Smooth muscle cell (in vitro differentiated cells): ENCODE measurements around the gene C19orf25. TPM values are rescaled to one million over a fixed set of nuclear protein-coding genes. Genes with fewer than 3 reads are reported as not detected.

Source experiments
- DNase-seq: peaks from one replicate; lab custom pipeline; 2025; ENCODE audit not compliant: unreplicated experiment; lab: John Stamatoyannopoulos, UW
- H2AFZ ChIP-seq: fragments of 200-600 bp; sonication (generic); 2 replicates; pipeline ENCODE4 v1.6.0; 2016; ENCODE audit warnings: antibody characterized with exemption, low read depth, mild to moderate bottlenecking
- H3F3A ChIP-seq: fragments of 200-600 bp; sonication (generic); 2 replicates; pipeline ENCODE4 v1.6.0; 2017; ENCODE audit warnings: antibody characterized with exemption, low read depth
- H3K27ac ChIP-seq: fragments of 200-600 bp; sonication (generic); 2 replicates; pipeline ENCODE4 v1.5.1; 2016; ENCODE audit warnings: low read depth, mild to moderate bottlenecking
- H3K27me3 ChIP-seq: fragments of 200-600 bp; sonication (generic); 2 replicates; pipeline ENCODE4 v1.6.1; 2016; ENCODE audit warnings: low read depth, mild to moderate bottlenecking
- H3K36me3 ChIP-seq: fragments of 200-600 bp; sonication (generic); 2 replicates; pipeline ENCODE4 v1.5.1; 2016; ENCODE audit warnings: low read depth
- H3K4me1 ChIP-seq: fragments of 200-600 bp; sonication (generic); 2 replicates; pipeline ENCODE4 v1.5.1; 2016; ENCODE audit warnings: low read depth
- H3K4me2 ChIP-seq: fragments of 200-600 bp; sonication (generic); 2 replicates; pipeline ENCODE4 v1.6.0; 2016; ENCODE audit warnings: mild to moderate bottlenecking
- H3K4me3 ChIP-seq: fragments of 200-600 bp; sonication (generic); 2 replicates; pipeline ENCODE4 v1.5.1; 2016; ENCODE audit warnings: mild to moderate bottlenecking
- H3K79me2 ChIP-seq: fragments of 200-600 bp; sonication (generic); 2 replicates; pipeline ENCODE4 v1.6.0; 2016; ENCODE audit warnings: low read depth, mild to moderate bottlenecking
- H3K9ac ChIP-seq: fragments of 200-600 bp; sonication (generic); 2 replicates; pipeline ENCODE4 v1.6.0; 2016; ENCODE audit warnings: low read depth
- H3K9me3 ChIP-seq: fragments of 200-600 bp; sonication (generic); replicated peaks from 2 replicates; pipeline ENCODE4 v1.5.1; 2016; ENCODE audit warnings: low read depth
- H4K20me1 ChIP-seq: fragments of 200-600 bp; sonication (generic); 2 replicates; pipeline ENCODE4 v1.6.0; 2016; ENCODE audit warnings: low read depth
- WGBS: methylation state at CpG from one replicate; pipeline ENCODE4 v1.1.7; 2016; ENCODE audit warnings: low lambda C conversion rate; 5-methylcytosine and 5-hydroxymethylcytosine counted together
- polyA plus RNA-seq: library from polyadenylated mRNA; unstranded; fragments of >200 nt; fragmentation: Nextera tagmentation; extraction: Ambion mirVana; gene quantifications from 2 replicates; pipeline ENCODE4 v1.2.1, GENCODE V29; 2016
- total RNA-seq: library from RNA; depleted of rRNA; stranded (reverse); fragments of >200 nt; gene quantifications from 2 replicates; pipeline ENCODE4 v1.2.3, GENCODE V29; 2014
- TF ChIP-seq, protein P1 (sequence below): fragments of 200-600 bp; sonication (generic); IDR thresholded peaks from 2 replicates; pipeline ENCODE4 v1.5.1; 2017; ENCODE audit warnings: borderline replicate concordance, mild to moderate bottlenecking, antibody characterized with exemption; ENCODE audit not compliant: insufficient read depth, poor library complexity, severe bottlenecking

Gene C19orf25
- total and polyA plus RNA-seq, 2 experiments from 2014 or later, result 15.2 to 27.9 TPM

DNA sequence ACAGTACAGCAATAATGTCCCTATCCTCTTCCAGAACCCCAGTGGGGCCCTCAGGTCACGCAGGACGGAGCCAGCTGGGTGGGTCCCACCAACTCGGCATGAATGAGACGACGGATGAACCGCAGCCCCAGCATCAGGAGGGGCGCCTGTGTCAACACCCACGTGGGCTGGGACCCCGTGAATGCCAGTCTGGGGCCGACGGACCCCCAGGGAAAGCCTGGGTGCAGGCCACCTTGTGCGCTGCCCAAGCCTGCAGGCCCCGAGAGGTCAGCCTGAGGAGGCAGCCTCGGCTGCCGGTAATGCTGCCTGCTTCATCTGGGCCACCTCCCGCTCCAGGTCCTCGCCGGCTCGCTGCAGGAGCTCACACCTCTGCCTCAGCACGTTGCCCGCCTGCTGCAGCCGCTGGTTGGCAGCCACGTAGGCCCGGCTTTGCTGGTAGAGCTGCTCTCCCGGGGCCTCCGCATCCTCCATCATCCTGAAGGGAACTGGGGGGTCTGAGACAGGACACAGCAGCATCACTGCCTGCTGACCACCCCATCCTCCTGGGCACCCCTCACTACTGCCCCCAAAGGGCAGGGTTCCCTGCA is 4.2 kb downstream of the C19orf25 start:
- WGBS, result 96% methylated on average over 26 of the region's 26 CpGs
- Histone ChIP-seq H3K79me2 (peaks cover 19% of the 10 kb centered on the region), H4K20me1 (peaks cover 88% of the 10 kb centered on the region)

DNA sequence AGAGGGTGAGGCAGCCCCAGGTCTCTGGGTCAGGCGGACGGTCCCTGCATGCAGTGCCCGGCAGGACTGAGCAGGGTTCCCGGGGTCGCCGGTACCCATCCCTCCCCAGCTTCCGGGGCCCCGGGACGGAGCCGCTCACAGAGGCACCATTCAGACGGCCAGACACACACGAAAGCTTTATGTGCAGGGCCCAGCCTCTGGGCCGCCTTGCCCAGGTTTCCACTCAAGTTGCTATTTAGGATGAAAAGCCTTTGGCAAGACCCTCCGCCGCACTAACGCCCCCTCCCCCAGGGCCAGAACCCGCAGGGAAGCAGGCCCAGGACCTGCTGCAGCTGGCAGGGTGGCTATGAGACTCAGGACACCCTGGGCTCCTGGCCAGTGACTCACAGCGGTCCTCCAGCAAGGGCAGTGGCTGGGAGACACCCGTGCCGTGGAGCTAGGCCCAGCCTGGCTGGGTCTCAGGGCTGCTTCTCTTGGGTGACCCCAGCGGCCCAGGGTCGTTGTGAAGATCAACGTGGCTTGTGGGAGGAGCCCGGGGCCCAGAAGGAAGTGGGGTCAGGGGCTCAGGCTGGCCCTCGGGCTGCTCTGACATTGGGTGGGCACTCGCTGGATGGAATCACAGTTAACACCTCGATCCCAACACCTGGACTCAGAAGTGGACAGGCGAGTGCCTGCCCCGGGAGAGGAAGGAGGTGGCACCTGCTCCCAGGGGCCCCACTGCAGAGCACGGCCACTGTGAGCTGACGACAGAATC is 4.8 kb downstream of the C19orf25 start:
- H3K9ac ChIP-seq, result no peak overlapping the region
- H3K79me2 ChIP-seq, result peaks cover 19% of the 10 kb centered on the region
- TF ChIP-seq, protein P1, sequence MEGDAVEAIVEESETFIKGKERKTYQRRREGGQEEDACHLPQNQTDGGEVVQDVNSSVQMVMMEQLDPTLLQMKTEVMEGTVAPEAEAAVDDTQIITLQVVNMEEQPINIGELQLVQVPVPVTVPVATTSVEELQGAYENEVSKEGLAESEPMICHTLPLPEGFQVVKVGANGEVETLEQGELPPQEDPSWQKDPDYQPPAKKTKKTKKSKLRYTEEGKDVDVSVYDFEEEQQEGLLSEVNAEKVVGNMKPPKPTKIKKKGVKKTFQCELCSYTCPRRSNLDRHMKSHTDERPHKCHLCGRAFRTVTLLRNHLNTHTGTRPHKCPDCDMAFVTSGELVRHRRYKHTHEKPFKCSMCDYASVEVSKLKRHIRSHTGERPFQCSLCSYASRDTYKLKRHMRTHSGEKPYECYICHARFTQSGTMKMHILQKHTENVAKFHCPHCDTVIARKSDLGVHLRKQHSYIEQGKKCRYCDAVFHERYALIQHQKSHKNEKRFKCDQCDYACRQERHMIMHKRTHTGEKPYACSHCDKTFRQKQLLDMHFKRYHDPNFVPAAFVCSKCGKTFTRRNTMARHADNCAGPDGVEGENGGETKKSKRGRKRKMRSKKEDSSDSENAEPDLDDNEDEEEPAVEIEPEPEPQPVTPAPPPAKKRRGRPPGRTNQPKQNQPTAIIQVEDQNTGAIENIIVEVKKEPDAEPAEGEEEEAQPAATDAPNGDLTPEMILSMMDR, result no peak
- no peak overlapping the region for H3K4me3 ChIP-seq
- H3K36me3 ChIP-seq, result no peaks in the 10 kb centered on the region
- H2AFZ ChIP-seq, result no peak overlapping the region
- peaks cover 12% of the 10 kb centered on the region for H3K4me1 ChIP-seq
- no peak for DNase-seq
- peaks cover 44% of the 10 kb centered on the region for H3K27me3 ChIP-seq
- WGBS, result 87% methylated on average over 30 of the region's 31 CpGs
- H3F3A ChIP-seq, result no peaks in the 10 kb centered on the region
- H3K9me3 ChIP-seq, result no peaks in the 10 kb centered on the region
- H3K27ac ChIP-seq, result no peak overlapping the region
- H3K4me2 ChIP-seq, result no peak overlapping the region
- H4K20me1 ChIP-seq, result peaks cover 91% of the 10 kb centered on the region

More for the DNA sequence above, 4.2 kb downstream of the C19orf25 start:
- no peak for DNase-seq
- Histone ChIP-seq H3K4me3 (no peak overlapping the region), H3K4me2 (no peak overlapping the region), H3K4me1 (peaks cover 9% of the 10 kb centered on the region), H3K9ac (no peak overlapping the region), H3F3A (no peaks in the 10 kb centered on the region), H3K36me3 (no peaks in the 10 kb centered on the region), H2AFZ (no peak overlapping the region), H3K9me3 (no peaks in the 10 kb centered on the region), H3K27me3 (peaks cover 41% of the 10 kb centered on the region), H3K27ac (no peak overlapping the region)
- TF ChIP-seq, protein P1, result no peak

DNA sequence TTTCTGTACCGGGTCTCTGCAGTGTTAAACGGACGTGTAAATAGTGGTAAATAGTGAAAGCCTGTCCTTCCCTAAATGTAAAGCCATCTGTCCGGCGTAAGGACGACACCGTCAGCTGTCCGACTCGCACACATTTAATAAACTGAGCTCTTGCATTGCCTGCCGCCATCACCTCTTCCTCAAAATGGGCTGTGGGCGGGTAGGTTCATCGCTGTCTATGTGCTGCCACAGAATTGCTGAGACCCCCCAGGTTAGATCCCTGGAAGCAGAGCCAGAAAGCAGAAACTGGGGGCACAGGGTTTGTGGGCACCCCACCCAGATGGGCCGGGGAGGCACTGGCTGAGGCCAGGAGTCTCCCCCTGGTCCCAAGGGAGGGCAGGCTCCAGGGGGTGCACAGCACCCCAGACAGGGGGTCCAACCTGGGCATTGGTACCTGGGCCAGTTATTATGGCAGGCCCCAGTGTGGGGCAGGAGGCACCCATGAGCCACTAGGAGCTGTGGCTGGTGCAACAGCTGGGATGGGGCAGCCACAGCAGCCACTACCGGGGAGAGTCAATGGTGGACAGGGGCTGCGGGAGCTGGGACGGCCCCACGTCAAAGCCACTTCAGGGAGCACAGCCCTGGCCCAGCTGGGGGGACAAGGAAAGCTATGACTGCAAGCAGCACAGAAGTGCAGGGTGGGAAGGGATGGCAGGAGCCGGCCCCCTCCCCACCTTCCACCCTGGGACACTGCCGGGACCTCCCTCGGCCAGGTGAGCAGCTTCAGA is 5.7 kb downstream of the C19orf25 start:
- Histone ChIP-seq H3K4me3 (no peak overlapping the region), H3K4me1 (peaks cover 13% of the 10 kb centered on the region), H3K9me3 (no peaks in the 10 kb centered on the region), H3K79me2 (peaks cover 12% of the 10 kb centered on the region), H3K9ac (no peak overlapping the region), H3F3A (no peaks in the 10 kb centered on the region), H3K36me3 (no peaks in the 10 kb centered on the region), H2AFZ (no peak overlapping the region), H3K27me3 (peaks cover 53% of the 10 kb centered on the region), H3K27ac (no peak overlapping the region), H4K20me1 (peaks cover 97% of the 10 kb centered on the region), H3K4me2 (no peak overlapping the region)
- TF ChIP-seq, protein P1, result no peak
- 83% methylated on average over 20 of the region's 20 CpGs for WGBS
- no peak for DNase-seq
